Activated T-helper 9 cell treated with anti-CD3 and anti-CD28 coated beads, Interleukin-2, amount 50 U/mL, for 16 hours (primary cell): Measurements from ENCODE around the gene FAM184B.

ENCODE experiments used
- DNase-seq: peaks from one replicate; pipeline ENCODE4 v3.0.0-alpha.2; 2020; ENCODE audit warnings: low read depth

FAM184B gene

DNA sequence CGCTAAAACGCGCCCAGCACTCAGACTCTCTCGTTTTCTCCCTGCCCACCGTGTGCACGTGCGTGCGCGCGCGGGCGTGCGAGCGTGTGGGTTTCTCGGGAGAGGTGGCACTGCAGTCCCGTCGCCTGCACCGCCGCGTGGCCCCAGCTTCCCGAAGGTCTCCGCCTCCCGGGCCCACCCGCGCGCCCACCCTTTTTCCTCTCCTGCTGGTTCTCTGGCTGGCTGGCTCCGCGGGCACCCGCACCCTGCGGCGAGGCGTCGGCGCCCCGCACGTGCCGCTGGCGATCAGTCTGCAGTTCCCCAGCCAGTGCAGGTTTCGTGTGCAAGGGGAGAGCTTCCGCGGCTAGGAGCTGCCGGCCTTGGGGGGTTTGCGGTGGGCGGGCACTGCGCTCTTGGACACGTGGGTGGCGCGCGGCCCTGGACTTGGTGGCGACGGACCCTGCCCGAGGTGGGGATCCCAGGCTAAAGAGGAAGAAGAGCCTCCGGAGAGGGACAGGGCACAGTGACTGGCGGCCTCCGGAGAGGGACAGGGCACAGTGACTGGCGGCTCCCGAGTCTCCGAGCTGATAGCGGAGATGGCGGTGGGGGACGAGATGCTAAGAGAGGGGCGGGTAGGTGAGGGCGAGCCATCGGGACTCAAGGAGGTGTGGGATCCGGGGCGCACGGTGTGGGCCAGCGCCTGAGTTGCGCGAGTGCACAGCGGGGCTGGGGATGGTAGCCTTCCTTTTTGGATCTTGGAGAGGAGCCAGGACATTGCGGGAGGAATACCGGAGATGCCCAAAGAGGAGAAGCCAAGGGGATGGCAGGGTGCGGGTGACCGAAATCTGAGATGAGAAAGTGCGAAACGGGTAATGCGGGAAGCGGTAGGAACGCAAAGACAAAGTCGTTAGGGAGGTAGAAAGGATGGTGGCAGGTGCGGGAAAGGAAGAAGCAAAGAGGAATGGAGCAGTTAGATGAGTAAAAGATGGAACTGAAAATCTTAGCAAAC is at the start of gene FAM184B:
Gene FAM184B, minus strand, starts transcription at position 322 of the 988 bp plus-strand sequence. CDS start 322 bp downstream, outside the sequence.
- no peak for DNase-seq

DNA sequence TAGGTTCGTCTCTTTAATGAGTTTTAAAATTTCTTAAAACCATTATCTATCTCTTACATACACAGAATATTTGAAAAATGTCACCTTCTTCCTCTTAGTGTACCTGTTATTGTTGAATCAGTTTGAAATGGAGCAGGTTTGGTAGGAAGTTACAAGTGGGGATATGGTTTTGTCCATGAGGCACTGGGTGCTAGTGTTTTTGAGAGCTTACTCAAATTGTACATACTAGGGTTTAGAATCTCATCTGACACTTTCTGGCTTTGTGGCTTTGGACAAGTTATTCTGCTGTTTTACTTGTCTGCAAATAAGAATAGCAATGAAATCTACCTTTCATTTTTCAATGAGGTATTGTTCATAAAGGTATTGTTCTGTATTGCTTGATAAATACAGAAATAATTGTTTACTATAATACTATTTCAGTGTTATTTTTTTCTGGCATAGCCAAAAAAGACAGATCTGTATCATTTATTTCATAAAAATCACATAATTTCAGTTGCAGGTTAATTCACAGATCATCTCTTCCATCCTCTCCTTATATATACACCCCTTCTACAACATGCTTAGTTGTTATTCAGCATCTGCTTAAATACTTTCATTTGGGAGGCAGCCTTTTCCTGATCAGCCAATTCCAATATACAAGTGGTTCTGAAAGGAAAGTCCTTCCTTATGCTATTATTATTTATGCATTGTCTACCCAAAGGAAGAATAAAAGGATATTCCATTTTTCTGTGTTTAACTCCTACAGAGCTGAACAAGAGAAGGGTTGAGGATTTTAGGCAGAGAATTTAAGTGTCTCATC is 42.6 kb upstream of the FAM184B start:
- no peak for DNase-seq

DNA sequence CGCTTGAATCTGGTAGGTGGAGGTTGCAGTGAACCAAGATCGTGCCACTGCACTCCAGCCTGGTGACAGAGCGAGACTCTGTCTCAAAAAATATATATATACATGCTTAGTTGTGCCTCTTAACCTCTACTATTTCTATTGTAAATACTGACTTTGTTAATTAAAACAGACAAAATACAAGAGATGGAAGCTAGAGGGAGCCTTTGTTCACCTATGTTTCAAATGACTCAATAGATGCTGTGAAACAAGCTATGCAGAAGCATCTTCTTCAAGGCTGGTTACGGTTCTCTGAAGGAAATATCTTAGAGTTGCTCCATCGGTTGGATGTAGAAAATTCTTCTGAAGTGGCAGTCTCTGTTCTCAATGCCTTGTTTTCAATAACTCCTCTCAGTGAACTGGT is 35.6 kb upstream of the FAM184B start:
- no peak for DNase-seq

DNA sequence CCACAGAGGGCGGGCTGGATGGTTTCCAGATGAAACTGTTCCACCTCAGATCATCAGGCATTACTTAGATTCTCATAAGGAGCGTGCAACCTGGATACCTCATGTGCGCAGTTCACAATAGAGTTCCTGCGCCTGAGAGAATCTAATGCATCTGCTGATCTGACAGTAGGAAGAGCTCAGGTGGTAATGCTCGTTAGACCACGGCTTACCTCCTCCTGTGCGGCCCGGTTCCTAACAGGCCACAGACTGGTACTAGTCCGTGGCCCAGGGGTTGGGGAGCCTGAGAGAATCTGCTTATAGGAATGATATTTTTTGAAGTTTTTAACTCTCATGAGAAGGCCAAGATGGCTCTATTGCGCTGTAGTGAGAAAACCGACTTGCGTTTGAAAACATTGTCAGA is 34.7 kb upstream of the FAM184B start:
- no peak for DNase-seq

DNA sequence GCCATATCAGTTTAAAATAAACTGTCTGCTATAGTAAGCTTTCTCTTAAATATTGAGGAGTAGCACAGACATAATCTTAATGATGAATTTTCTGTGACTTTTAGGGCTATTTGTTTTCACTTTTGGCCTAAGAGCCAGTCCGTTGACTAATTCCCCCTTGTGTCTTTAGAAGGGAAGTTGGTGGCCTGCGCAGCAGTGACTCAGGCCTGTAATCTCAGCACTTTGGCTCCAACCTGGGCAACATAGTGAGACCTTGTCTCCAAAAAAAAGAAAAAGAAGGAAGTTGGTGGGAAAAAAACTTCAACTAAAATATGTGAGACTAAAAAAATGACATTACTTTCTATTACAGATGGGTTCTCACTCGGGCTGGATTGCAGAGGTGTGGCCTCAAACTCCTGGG is 32.7 kb upstream of the FAM184B start:
- DNase-seq: no peak

DNA sequence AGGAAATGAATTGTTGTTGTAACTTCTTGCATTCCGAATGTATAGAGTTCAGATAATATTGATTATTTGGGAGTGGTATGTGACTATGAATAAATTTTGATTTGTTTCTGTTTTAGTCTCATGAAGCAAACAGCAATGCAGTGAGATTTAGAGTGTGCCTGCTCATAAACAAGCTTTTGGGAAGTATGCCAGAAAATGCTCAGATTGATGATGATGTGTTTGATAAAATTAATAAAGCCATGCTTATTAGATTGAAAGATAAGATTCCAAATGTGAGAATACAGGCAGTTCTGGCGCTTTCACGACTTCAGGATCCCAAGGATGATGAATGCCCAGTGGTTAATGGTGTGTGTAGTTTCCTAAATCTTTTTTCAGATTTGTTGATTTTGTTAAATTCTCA is 31.4 kb upstream of the FAM184B start:
- DNase-seq: no peak

DNA sequence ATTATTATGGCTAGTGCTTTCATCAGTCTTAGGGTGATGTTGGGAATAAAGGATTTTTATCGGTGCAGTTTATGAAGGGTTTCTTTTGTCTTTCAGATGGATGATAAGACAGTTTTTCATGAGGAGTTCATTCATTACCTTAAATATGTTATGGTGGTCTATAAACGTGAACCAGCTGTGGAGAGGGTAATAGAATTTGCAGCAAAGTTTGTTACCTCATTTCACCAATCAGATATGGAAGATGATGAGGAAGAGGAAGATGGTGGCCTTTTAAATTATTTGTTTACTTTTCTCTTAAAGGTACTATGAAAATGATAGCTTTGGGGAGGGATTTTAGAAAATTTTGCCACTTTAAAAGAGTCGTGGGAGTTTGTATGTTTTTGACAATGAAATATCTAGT is 30.7 kb upstream of the FAM184B start:
- no peak for DNase-seq

DNA sequence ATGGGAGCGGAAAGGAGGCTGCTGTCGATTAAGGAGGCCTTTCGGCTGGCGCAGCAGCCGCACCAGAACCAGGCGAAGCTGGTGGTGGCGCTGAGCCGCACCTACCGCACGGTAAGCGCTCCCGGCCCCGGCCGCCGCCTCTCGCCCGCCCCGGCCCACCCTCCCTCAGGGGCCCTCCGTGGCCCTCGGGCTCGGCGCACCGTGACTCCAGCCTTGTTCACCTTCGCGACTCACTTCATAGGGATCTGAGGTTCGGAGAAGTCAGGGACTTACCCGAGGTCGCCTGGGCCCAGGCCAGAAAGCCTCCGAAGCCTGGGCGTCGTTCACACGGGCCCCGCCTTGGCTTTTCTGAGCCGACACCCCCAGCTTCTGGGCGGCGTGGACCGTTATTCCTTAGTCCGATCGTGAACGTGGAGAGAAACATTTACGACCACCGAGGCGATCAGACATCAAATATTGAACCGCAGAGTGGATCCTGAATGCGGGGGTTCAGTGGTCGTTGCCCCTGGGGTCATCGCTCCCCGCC is 29.7 kb upstream of the FAM184B start:
- no peak for DNase-seq

DNA sequence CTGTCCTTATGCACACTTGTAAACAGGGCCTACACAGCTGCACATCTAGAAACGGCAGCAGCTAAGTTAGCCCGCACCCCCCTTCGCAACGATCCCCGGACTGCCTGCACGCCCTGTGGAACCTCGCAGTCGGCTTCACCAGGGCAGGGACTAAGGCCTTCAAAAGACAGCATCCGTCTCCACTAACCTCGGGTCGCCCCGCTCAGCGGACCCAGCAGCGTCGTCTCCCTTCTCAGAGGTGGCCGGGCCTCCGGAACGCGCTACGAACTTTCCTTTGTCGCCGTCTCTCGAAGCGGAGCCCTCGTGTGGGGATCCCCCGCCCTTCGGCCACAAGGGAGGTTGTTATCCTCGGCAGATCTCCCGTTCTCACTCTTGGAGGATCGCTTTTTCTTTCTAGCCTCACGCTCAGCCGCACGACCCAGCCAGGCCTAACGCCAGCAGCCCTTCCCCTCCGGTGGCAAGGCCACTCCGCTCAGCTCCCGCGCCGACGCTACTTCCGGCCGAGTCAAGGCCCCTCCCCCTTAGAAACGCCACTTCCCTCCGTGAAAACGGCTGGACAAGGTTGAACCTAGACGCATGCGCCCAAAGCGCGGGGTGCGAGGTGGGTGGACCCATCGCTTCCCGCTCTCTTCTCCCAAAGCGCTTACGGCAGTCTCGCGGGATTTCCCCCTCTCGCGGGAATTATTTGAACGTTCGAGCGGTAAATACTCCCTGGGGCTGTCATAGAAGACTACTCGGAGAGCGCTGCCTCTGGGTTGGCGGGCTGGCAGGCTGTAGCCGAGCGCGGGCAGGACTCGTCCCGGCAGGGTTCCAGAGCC is 29.0 kb upstream of the FAM184B start, which contains the start of the genes DCAF16 and NCAPG:
Gene DCAF16, minus strand, starts transcription at position 498 of the 818 bp plus-strand sequence. CDS start 6,616 bp downstream, outside the sequence.
Gene NCAPG, plus strand, starts transcription at position 720 of the 818 bp plus-strand sequence. CDS start 99 bp downstream, outside the sequence.
- peak; percentile 99 for DNase-seq

DNA sequence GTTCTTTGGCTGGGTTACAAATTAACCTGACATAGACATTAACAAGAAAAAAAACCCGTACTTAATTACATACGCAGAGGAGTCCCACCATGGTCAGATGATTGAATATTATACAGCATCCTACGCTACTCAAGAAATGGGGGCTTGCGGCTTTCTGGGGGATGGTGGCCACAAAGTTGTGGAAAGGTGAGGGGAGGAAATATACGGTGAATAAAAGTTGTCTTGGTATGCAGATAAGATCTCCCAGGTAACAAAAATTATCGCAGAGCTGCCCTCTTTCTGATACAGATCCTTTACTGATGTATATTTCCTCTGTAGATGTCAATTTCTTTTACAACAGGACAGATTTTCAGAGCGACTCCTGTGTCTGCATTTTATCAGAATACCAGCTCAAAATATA is 28.2 kb upstream of the FAM184B start:
- DNase-seq: no peak

DNA sequence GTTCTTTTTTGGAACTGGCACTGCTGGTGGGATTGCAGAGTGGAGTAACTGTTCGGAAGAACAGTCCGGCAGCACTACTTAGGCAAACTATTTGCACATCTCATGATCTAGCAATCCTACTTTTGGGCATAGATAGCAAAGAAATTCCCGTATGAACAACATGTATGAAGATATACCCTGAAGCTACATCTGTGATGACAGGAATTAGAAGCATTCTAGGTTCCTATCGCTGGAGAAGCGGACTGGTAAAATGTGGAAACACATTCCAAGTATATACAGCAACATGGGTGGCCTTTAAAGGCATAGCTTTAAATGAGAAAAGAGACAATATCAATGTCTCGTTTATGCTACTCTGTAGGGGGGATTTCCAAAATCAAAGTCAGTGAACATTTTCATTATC is 26.0 kb upstream of the FAM184B start:
- no peak for DNase-seq

DNA sequence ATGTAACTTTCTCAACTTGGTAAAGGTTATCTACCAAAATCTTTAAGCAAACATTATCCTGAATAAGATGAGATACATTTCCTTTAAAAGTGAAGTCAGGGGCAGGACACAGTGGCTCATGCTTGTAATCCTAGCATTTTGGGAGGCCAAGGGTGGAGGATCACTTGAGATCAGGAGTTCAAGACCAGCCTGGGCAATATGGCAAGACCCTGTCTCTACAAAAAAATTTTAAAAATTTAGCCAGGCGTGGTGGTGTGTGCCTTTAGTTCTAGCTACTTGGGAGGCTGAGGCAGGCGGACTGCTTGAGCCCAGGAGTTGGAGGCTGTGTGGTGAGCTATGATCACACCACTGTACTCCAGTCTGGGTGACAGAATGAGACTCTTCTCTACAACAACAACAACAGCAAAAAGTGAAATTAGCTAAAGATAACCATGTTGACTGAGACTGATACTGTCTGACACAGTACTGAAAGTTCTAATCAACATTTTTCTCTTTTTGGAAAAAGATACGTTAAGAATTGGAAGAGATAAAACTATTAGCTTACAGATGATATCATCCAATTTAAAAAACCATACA is 24.2 kb upstream of the FAM184B start:
- no peak for DNase-seq

DNA sequence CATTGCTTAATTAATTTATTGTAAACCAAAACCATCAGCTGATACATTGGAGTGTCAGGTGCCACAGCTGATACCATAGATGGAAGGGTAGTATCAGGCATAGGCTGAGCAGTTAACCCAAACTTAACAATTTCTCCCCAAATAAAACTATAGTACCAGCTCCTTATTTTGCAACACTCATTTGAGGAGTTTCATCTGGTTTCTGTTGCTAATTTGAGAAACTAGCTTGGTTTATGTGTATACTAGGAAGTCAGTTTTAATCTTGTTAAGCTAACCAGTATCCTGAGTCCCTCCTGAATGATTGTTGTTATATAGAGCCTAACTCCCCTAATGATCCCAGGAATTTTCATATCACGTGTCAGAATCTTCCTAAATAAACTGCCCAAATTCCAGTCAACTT is 16.4 kb upstream of the FAM184B start:
- DNase-seq: no peak

DNA sequence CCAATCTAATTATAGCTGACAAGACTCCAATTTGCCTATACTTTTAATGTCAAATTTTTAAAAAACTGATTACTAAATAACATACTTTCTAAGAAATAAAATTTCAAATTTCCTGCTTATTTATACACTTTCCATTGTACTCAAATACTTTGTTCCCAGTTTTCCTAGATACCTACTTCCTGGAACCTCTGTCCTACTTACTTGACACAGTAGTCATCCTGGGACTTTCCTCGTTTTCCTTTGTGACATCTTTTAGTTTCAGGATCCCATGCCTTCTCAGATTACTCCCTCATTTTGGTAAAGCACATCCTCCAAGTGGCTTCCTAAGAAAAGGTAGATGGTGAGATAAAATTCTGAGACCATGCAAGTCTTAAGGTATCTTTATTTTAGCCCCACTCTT is 13.3 kb upstream of the FAM184B start:
- no peak for DNase-seq

DNA sequence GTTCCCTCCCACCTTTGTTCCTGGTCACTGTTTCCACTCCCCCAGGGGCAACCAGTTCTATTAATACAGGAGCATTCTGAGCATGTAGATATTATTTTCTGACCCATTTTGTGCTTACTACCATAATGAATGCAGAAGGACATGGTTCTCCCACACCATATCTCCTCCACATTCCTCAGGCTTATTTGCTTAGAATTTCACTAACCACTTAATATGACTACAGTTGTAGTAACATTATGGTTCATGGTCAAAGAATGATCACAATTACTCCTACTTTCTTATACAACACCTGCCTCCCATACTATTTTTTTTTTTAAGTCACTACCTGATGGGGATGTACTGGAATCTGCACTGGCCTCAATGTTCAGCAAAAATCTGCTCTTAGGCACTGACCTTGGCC is 7.5 kb upstream of the FAM184B start:
- DNase-seq: no peak

DNA sequence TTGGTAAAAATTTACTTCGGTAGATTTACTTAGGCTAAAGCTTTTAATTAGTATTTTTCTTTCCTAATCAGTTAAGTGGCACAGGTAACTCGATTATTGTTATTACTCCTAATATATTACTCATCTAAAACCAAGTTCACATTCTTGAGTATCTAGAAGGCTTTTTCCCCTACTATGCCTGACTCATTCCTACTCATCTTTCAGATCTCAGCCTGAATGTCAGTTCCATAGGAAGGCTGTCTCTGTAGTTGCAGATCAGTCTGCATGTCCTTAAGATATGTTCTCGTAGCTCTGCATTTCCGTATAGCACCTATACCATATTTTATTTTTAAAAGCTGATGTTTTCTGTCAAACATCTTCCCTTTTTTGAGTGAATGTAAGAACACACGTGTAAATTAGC is 5.9 kb upstream of the FAM184B start:
- no peak for DNase-seq

DNA sequence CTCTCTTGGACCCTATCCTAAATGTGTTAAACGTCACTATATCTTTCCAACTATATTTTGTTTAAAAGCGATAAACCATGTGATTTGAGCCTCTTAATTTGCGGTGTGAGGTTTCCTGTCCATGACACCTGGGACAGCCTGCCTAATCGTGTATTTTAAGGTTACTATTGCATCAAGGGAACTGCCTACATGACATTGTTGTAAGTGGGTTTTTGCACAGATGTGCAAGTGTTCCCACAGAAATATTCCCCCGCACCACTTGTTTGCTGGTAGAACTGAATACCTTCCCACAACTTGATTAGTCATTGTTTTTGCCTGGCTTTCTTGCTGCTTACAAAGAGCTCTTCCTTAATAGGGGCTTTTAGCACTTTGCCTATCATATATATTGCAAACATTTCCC is 5.1 kb upstream of the FAM184B start:
- DNase-seq: no peak

DNA sequence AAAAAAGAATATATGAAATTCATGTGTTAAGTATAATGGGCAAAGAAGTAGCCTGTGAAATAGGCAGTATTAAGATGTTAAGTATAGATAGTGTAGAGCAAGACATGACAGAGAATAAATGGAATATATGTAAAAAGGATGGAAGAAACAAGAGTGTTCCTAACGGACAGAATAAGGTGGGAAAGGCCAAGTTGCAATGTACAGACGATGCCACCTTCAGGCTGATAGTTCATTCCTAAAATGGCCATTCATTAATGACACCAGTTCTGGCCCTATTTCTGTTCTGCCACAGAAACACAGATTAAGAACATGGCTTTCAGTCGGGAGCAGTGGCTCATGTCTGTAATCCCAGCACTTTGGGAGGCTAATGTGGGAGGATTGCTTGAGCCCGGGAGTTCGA is 4.4 kb upstream of the FAM184B start:
- no peak for DNase-seq

DNA sequence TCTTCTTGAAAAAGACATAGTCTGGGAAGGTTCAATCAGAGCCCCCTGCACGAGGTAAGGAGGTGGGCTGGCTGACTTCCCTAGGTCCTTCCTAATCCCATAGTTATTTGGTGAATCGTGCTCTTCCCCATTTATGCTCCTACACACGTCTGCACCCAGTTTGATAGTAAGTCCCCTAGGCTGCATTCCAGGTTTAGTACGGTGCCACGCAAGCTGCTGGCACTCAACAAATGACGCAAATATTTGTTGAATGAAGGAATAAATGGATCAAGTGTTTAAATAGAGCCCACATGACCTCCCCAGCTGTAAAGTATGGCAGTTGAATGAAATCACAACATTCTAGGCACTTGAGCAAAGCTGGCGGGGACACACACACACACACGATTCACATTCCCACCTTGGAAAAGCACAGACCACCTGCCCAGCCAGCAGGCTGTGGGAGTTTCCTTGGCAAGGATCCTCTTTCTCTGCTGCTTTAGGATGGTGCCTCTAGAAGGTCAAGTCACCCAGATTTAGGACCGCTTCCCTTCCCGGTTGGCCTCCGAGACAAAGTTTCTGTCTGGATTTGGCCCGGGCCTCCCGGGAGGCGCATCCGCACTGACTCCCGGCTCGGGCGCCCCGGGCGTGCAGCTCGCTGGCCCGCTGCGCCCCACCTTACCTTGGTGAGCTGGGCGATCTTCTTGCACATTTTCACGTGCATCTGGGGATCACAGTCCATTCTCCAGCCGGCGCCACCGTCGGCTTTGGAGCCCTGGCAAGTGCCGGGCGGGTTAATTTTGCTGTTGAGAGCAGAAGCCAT is 721 bp downstream of the FAM184B start:
- no peak for DNase-seq

DNA sequence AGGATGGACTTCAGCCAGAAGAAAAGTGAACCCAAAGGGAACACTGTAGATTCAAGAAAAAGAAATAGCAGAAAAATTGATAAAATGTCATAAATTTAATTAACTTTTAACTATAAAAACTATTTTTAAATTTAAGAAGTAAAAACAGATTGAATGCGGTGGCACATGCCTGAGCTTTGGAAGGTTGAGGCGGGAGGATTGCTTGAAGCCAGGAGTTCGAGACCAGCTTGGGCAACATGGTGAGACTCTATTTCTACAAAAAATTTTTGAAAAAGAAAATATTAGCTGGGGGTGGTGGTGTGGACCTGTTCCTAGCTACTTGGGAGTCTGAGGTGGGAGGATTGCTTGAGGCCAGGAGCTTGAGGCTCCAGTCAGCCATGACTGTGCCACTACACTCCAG is 3.0 kb downstream of the FAM184B start:
- DNase-seq: no peak
